ENCODE measurements around the gene NOSIP. TPM values are rescaled to one million over a fixed set of nuclear protein-coding genes. Genes with fewer than 3 reads are reported as not detected.

Gene NOSIP
- total RNA-seq, 2 donors from 2014 or later, result 50.6 to 73.2 TPM

- H3K27ac ChIP-seq, result peak overlapping the region; percentile 91 to 95 (median 93)
- ATAC-seq, result peak; percentile 65
- H3K36me3 ChIP-seq (replicated peaks in 1 of 2; ENCODE audit: insufficient read depth in 1 of 2, low read depth in 2 of 2), result peaks cover 0 to 1% of the 10 kb centered on the region in 2 donors
- H3K9me3 ChIP-seq, result no peaks in the 10 kb centered on the region
- intact Hi-C loops (cut with DNase I), result no loop called here
- peak overlapping the region in 1 of 2 donors; percentile 13 for H3K4me3 ChIP-seq
- peak; percentile 94 to 96 (median 96) for DNase-seq
- H3K4me1 ChIP-seq, result peaks cover 75% of the 10 kb centered on the region
- TF ChIP-seq CTCF (IDR thresholded peaks at IDR 0.05) (no peak), POLR2A (IDR thresholded peaks at IDR 0.05) (no peak)
- 38 to 45% methylated on average over 24 to 50 of the region's 53 CpGs for WGBS, 2 donors
- H3K27me3 ChIP-seq, result no peaks in the 10 kb centered on the region
These were observed 24.6 kb downstream of the NOSIP start for GRCh38 chr19:49555600-49556411.

DNA sequence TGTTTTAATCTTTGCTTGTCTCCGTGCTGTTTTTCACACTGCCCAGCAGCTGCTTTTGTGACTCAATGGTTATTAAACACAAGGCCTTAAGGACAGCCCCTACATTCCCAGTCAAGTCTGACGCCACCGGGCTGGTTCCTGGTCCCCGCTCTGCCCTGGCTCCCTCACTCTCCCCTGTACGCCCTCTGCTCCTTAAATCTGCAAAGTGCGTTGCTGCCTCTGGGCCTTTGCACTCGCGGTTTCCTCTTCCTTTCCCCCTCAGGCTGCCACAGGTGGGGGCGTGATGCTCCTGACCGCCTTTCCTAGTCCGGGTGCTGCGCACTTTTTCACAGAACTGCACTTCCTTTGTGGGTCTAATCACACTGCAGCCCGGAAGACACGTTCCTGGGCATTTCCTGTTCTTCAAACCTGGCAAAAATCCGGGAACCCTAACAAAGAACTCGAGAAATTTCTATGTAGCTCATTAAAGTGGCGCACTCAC lies 25.6 kb downstream of the NOSIP start:
- Histone ChIP-seq H3K4me1 (peaks cover 65% of the 10 kb centered on the region), H3K9me3 (no peaks in the 10 kb centered on the region), H3K36me3 (replicated peaks in 1 of 2; ENCODE audit: insufficient read depth in 1 of 2, low read depth in 2 of 2) (peaks cover 0 to 1% of the 10 kb centered on the region in 2 donors), H3K4me3 (no peak overlapping the region), H3K27ac (peak overlapping the region; percentile 72 to 87 (median 86)), H3K27me3 (no peaks in the 10 kb centered on the region)
- intact Hi-C loops (cut with DNase I), result no loop called here
- DNase-seq (peak; percentile 36 to 58 (median 46)), ATAC-seq (no peak)
- TF ChIP-seq CTCF (IDR thresholded peaks at IDR 0.05) (no peak), POLR2A (IDR thresholded peaks at IDR 0.05) (no peak)
- 39 to 41% methylated on average over 11 to 17 of the region's 17 CpGs for WGBS, 2 donors

DNA sequence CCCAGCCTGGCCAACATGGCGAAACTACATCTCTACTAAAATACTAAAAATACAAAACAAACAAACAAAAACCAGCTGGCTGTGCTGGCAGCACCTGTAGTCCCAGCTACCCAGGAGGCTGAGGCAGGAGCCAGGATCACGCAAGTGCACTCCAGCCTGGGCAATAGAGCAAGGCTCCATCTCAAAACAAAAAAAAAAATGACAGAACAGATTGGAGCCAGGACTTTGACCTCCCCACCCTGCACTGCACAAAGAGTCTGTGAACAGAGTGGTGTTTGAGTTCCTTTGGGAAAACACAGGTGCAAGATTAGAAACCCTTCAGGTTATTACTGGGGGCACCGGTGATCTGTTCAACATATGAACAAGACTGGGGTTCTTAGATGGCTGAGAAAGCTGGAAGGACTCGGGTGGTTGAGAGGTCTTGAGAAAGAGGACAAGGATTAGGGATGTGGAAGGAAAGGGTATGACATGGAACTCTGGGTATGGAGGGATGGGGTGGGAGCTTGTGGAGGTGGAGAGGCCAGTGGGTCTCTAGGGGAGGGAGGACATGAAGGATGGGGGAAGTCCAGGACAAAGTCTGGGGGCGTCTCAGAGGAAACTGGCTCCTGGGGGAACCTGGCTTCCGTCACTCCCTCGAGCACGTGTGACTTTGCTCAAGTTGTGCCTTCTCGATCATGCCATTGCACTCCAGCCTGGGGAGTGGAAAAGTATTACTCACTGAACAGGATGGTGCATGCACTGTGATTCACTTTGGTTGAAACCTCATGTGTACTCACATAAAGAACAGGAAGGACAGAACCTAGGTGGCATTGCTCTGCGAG lies 26.7 kb downstream of the NOSIP start:
- H3K9me3 ChIP-seq, result no peaks in the 10 kb centered on the region
- peaks cover 54% of the 10 kb centered on the region for H3K4me1 ChIP-seq
- H3K27ac ChIP-seq, result peak overlapping the region; percentile 72 to 87 (median 86)
- H3K36me3 ChIP-seq (replicated peaks in 1 of 2; ENCODE audit: insufficient read depth in 1 of 2, low read depth in 2 of 2), result no peaks in the 10 kb centered on the region
- TF ChIP-seq CTCF (IDR thresholded peaks at IDR 0.05) (peak in 1 of 7 experiments; percentile 22), POLR2A (IDR thresholded peaks at IDR 0.05) (peak in 2 of 3 donors; percentile 25 to 43)
- DNase-seq, result peak; percentile 82 to 93 (median 90)
- 17 to 35% methylated on average over 6 to 10 of the region's 10 CpGs for WGBS, 2 donors
- intact Hi-C loops (cut with DNase I), result no loop called here
- H3K4me3 ChIP-seq, result no peak overlapping the region
- no peaks in the 10 kb centered on the region for H3K27me3 ChIP-seq
- ATAC-seq, result peak; percentile 70

DNA sequence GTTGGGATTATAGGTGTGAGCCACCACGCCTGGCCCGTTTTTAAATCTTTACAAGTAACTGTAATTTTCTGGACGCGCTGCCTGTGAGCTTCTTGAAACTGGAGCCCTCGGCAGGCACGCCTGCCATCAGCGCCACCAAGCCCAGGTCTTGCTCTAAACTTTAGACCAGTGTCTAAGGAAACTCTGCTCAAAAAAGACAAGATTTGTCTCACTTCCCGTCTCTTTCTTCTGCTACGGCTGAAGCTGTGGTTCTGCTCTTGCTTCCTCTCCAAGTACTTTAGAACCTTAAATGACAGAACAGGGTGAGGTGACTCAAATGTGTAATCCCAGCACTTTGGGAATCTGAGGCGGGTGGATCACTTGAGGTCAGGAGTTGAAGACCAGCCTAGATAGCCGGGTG lies 27.6 kb downstream of the NOSIP start:
- intact Hi-C loops (cut with DNase I), result no loop called here
- peaks cover 45% of the 10 kb centered on the region for H3K4me1 ChIP-seq

More for the DNA sequence above, 27.6 kb downstream of the NOSIP start:
- TF ChIP-seq CTCF (IDR thresholded peaks at IDR 0.05) (no peak), POLR2A (IDR thresholded peaks at IDR 0.05) (no peak)
- no peaks in the 10 kb centered on the region for H3K9me3 ChIP-seq
- no peaks in the 10 kb centered on the region for H3K36me3 ChIP-seq (replicated peaks in 1 of 2; ENCODE audit: insufficient read depth in 1 of 2, low read depth in 2 of 2)
- H3K27me3 ChIP-seq, result no peaks in the 10 kb centered on the region
- ATAC-seq (no peak), DNase-seq (peak in 2 of 4 donors; percentile 21 to 22)
- WGBS, 2 donors, result 71 to 81% methylated on average over 11 of the region's 11 CpGs
- no peak overlapping the region for H3K4me3 ChIP-seq
- H3K27ac ChIP-seq, result peak overlapping the region; percentile 63 to 87 (median 79)
